PC-3 (cell line): ENCODE data around the gene TMEM42. TPM values are rescaled to one million over a fixed set of nuclear protein-coding genes. Genes with fewer than 3 reads are reported as not detected.

ENCODE experiments used
- ATAC-seq: fragments of 200-7000 bp; cut with Tn5 transposase; 2 replicates; pipeline ENCODE4 v1.9.1; 2020; ENCODE audit warnings: mild to moderate bottlenecking, moderate library complexity
- BruUV-seq: library from RNA; stranded (reverse); fragments of 400-500 nt; replicated peaks from 2 replicates; lab custom pipeline; 2021; lab: Mats Ljungman, UMichigan
- CTCF ChIA-PET: fragments of 300-600 bp; sonication (Branson Sonifier 250); formaldehyde crosslinking; loops from one replicate; lab custom pipeline; 2022; ENCODE audit warnings: antibody characterized with exemption; lab: Charles Lee
- POLR2A ChIA-PET: fragments of 300-600 bp; sonication (Branson Sonifier 250); formaldehyde crosslinking; loops from one replicate; lab custom pipeline; 2022; ENCODE audit warnings: antibody characterized with exemption; ENCODE audit not compliant: unreplicated experiment; lab: Charles Lee
- DNase-seq: peaks from one replicate; pipeline ENCODE4 v3.0.0-alpha.2; 2015
- H2AFZ ChIP-seq: fragments of 300-600 bp; sonication (generic); 2 replicates; pipeline ENCODE4 v1.6.0; 2016; ENCODE audit warnings: antibody characterized with exemption, low read length
- H3F3A ChIP-seq: fragments of 300-600 bp; sonication (generic); one replicate; pipeline ENCODE4 v1.6.0; 2017; ENCODE audit warnings: antibody characterized with exemption, low read length, control low read depth, mild to moderate bottlenecking; ENCODE audit not compliant: unreplicated experiment
- H3K27ac ChIP-seq: fragments of 300-600 bp; sonication (generic); 2 replicates; pipeline ENCODE4 v1.5.1; 2016; ENCODE audit warnings: mild to moderate bottlenecking, low read length
- H3K27me3 ChIP-seq: fragments of 300-600 bp; sonication (generic); 2 replicates; pipeline ENCODE4 v1.6.1; 2016; ENCODE audit warnings: low read length, mixed read lengths
- H3K36me3 ChIP-seq: fragments of 300-600 bp; sonication (generic); 2 replicates; pipeline ENCODE4 v1.6.1; 2016; ENCODE audit warnings: low read depth, mixed run types, low read length, mixed read lengths
- H3K4me1 ChIP-seq: fragments of 300-600 bp; sonication (generic); 2 replicates; pipeline ENCODE4 v1.5.1; 2016; ENCODE audit warnings: low read length; ENCODE audit not compliant: insufficient read depth
- H3K4me2 ChIP-seq: fragments of 300-600 bp; sonication (generic); 2 replicates; pipeline ENCODE4 v1.6.0; 2016; ENCODE audit warnings: low read length
- H3K4me3 ChIP-seq: fragments of 300-600 bp; sonication (generic); 2 replicates; pipeline ENCODE4 v1.5.1; 2016; ENCODE audit warnings: mild to moderate bottlenecking, low read length, mixed read lengths
- H3K79me2 ChIP-seq: fragments of 300-600 bp; sonication (generic); 2 replicates; pipeline ENCODE4 v1.6.1; 2017; ENCODE audit warnings: low read length, mixed read lengths
- H3K9ac ChIP-seq: fragments of 300-600 bp; sonication (generic); 2 replicates; pipeline ENCODE4 v1.6.0; 2016; ENCODE audit warnings: mild to moderate bottlenecking, low read length
- H3K9me2 ChIP-seq: fragments of 300-600 bp; sonication (generic); replicated peaks from 2 replicates; pipeline ENCODE4 v1.6.1; 2016; ENCODE audit warnings: mixed run types, low read length, mixed read lengths
- H3K9me3 ChIP-seq: fragments of 300-600 bp; sonication (generic); 2 replicates; pipeline ENCODE4 v1.6.1; 2016; ENCODE audit warnings: low read length, mixed read lengths
- H4K20me1 ChIP-seq: fragments of 300-600 bp; sonication (generic); 2 replicates; pipeline ENCODE4 v1.6.1; 2016; ENCODE audit warnings: low read length, mixed read lengths
- EZH2 ChIP-seq: fragments of 300-600 bp; sonication (generic); IDR thresholded peaks from one replicate; pipeline ENCODE4 v1.6.1; 2017; ENCODE audit warnings: antibody characterized with exemption, mild to moderate bottlenecking, low read length; ENCODE audit not compliant: unreplicated experiment
- EZH2phosphoT487 ChIP-seq: fragments of 300-600 bp; sonication (generic); IDR thresholded peaks from 2 replicates; pipeline ENCODE4 v1.6.1; 2018; ENCODE audit warnings: mild to moderate bottlenecking, antibody characterized with exemption, low read length, borderline replicate concordance
- intact Hi-C: fragments of 100-400 bp; cut with micrococcal nuclease; formaldehyde crosslinking; loops from 2 replicates; pipeline ENCODE4 v1.9.0; 2023
- total RNA-seq: library from RNA; depleted of rRNA; stranded (reverse); fragments of >200 nt; gene quantifications from 2 replicates; pipeline ENCODE4 v1.2.3, GENCODE V29; 2014
- TF ChIP-seq, protein P1 (sequence below): fragments of 300-600 bp; sonication (generic); conservative IDR thresholded peaks from 2 replicates; pipeline ENCODE4 v1.5.1; 2017; ENCODE audit warnings: antibody characterized with exemption, low read depth, mild to moderate bottlenecking, low read length

TMEM42 gene
- total RNA-seq, 1 experiment from 2014 or later: 10.2 TPM

DNA sequence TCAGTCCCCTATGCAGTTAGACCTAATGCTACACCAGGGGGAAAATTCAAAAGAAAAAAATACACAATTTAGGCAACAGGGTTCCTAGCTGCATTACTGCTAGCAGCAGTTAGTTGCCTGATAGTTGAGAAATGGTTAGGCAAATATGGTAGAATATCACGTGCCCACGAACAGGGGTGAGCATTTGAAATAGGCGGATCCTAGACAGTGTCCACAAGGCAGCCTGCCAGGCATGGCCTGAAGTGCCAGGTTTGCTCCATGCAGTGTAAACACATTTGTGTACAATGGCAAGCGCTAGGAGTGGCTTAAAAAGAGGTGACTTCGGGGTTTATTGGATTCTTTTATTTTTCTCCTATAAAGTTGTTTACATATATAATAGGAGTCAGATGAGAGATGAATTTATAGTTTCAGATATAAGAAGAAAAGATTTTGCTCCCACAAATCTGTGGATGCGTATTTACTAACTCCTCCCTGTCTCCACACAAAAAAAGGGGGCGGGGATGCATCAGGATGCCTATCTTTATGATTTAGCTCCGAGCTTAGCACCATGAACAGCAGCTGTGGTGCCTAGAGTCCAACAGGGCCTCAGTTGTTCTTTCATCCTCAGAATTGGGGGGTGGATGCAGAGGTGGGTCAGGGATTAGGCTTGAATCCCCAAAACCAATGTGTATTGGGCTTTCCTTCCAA, 8.8 kb downstream of the TMEM42 start:
- ATAC-seq (peak; percentile 99), DNase-seq (peak; percentile 72)
- Histone ChIP-seq H3K4me1 (peaks cover 15% of the 10 kb centered on the region), H3K9me2 (no peaks in the 10 kb centered on the region), H4K20me1 (no peaks in the 10 kb centered on the region), H3K4me2 (peak overlapping the region; percentile 27), H3K79me2 (no peaks in the 10 kb centered on the region), H3K27me3 (no peaks in the 10 kb centered on the region), H3F3A (no peaks in the 10 kb centered on the region), H3K36me3 (peaks cover 4% of the 10 kb centered on the region; the same call in 1 of the 2 replicates), H3K9me3 (no peaks in the 10 kb centered on the region), H3K4me3 (no peak overlapping the region), H3K9ac (no peak overlapping the region), H3K27ac (0 out of 2 replicates have a peak overlapping the region, but pooled peaks have one; percentile 19), H2AFZ (no peak overlapping the region)
- ChIA-PET CTCF (no interaction called here), POLR2A (no interaction called here)
- BruUV-seq: no TSS peak
- intact Hi-C loops: loop anchor here (1.0 kb wide), 1 partner anchor 14 kb away; no protein-coding TSS in a partner anchor
- TF ChIP-seq EZH2: no peak
- TF ChIP-seq EZH2phosphoT487: no peak
- TF ChIP-seq, protein P1, sequence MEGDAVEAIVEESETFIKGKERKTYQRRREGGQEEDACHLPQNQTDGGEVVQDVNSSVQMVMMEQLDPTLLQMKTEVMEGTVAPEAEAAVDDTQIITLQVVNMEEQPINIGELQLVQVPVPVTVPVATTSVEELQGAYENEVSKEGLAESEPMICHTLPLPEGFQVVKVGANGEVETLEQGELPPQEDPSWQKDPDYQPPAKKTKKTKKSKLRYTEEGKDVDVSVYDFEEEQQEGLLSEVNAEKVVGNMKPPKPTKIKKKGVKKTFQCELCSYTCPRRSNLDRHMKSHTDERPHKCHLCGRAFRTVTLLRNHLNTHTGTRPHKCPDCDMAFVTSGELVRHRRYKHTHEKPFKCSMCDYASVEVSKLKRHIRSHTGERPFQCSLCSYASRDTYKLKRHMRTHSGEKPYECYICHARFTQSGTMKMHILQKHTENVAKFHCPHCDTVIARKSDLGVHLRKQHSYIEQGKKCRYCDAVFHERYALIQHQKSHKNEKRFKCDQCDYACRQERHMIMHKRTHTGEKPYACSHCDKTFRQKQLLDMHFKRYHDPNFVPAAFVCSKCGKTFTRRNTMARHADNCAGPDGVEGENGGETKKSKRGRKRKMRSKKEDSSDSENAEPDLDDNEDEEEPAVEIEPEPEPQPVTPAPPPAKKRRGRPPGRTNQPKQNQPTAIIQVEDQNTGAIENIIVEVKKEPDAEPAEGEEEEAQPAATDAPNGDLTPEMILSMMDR: no peak

DNA sequence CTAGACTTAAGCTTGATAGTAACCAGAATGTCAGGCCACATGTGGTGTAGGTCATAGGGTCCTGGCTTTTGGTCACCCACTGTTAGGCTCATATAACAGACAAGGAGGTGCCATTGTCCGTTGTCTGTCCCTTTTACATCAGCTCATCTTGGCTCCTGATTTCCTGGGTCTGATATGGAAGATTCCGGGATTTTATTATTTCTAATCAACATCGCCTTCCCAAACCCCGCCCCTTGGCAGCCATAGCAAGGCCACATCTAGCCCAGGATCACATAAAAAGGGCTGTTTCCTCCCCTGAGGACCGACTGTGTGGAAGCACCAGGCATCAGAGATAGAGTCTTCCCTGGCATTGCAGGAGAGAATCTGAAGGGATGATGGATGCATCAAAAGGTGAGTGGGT, 12.6 kb downstream of the TMEM42 start, which contains the start of gene TGM4:
TSS of gene TGM4 (plus strand) at position 301 of the 400 bp plus-strand sequence. CDS start at position 372, 71 bp downstream.
- CTCF ChIA-PET: no interaction called here
- Histone ChIP-seq H3K9me3 (no peaks in the 10 kb centered on the region), H3K36me3 (no peaks in the 10 kb centered on the region), H2AFZ (no peak within 1 kb of the TSS), H3K9ac (no peak within 1 kb of the TSS), H3K4me1 (peaks cover 15% of the 10 kb centered on the region), H3K4me3 (no peak within 1 kb of the TSS), H3K4me2 (no peak within 1 kb of the TSS), H4K20me1 (no peaks in the 10 kb centered on the region), H3K27me3 (no peaks in the 10 kb centered on the region), H3K79me2 (no peaks in the 10 kb centered on the region), H3K27ac (no peak within 1 kb of the TSS), H3F3A (no peaks in the 10 kb centered on the region), H3K9me2 (no peaks in the 10 kb centered on the region)
- no peak for ATAC-seq
- POLR2A ChIA-PET: no interaction called here
- intact Hi-C loops: no loop called here
- no peak for DNase-seq
- TF ChIP-seq, protein P1: no peak
- TF ChIP-seq EZH2phosphoT487 (no peak), EZH2 (no peak)
- BruUV-seq: no TSS peak

DNA sequence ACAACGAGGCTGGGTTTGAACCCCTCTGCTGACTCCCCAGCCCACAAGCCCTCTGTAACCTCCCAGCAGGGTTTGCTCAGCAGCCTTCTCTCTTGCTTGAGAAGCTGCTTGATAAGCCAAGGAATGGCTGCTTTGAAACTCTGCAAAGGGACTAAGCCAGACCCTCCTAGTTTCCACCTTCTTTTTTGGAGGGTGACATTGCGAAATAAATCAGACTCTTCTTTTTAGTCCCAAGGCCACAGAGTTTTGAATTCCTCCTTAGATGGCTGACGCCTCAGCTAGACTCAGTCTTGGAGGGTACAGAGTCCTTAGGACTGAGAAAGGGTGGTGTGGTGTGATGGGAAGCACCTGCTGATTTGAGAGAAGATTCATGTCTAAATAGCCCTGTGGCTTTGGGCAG, 13.9 kb downstream of the TMEM42 start:
- BruUV-seq: no TSS peak
- H3K4me3 ChIP-seq: no peak overlapping the region
- ChIA-PET POLR2A (no interaction called here), CTCF (no interaction called here)
- no peaks in the 10 kb centered on the region for H3K9me2 ChIP-seq
- no peak overlapping the region for H3K27ac ChIP-seq
- H3K9me3 ChIP-seq: no peaks in the 10 kb centered on the region
- no peaks in the 10 kb centered on the region for H3K27me3 ChIP-seq
- no peaks in the 10 kb centered on the region for H3K79me2 ChIP-seq
- H4K20me1 ChIP-seq: no peaks in the 10 kb centered on the region
- ATAC-seq: no peak
- H3K9ac ChIP-seq: no peak overlapping the region
- no peak overlapping the region for H2AFZ ChIP-seq
- no peak overlapping the region for H3K4me2 ChIP-seq
- TF ChIP-seq EZH2: no peak
- TF ChIP-seq EZH2phosphoT487: no peak
- TF ChIP-seq, protein P1: no peak
- no peaks in the 10 kb centered on the region for H3K36me3 ChIP-seq
- peaks cover 5% of the 10 kb centered on the region for H3K4me1 ChIP-seq
- no peaks in the 10 kb centered on the region for H3F3A ChIP-seq
- DNase-seq: no peak
- intact Hi-C loops: no loop called here
